Hepatocyte (in vitro differentiated cells): ENCODE data around the gene ZNF576.

Experiments
- EZH2 ChIP-seq: fragments of 200-600 bp; sonication (generic); IDR thresholded peaks from 2 replicates; pipeline ENCODE4 v1.6.1; 2016; ENCODE audit warnings: antibody characterized with exemption, mild to moderate bottlenecking, borderline replicate concordance
- TF ChIP-seq, protein P1 (sequence below): fragments of 200-600 bp; sonication (generic); IDR thresholded peaks from 2 replicates; pipeline ENCODE4 v1.5.1; 2016; ENCODE audit warnings: antibody characterized with exemption, mild to moderate bottlenecking; ENCODE audit not compliant: poor library complexity

- TF ChIP-seq, protein P1, sequence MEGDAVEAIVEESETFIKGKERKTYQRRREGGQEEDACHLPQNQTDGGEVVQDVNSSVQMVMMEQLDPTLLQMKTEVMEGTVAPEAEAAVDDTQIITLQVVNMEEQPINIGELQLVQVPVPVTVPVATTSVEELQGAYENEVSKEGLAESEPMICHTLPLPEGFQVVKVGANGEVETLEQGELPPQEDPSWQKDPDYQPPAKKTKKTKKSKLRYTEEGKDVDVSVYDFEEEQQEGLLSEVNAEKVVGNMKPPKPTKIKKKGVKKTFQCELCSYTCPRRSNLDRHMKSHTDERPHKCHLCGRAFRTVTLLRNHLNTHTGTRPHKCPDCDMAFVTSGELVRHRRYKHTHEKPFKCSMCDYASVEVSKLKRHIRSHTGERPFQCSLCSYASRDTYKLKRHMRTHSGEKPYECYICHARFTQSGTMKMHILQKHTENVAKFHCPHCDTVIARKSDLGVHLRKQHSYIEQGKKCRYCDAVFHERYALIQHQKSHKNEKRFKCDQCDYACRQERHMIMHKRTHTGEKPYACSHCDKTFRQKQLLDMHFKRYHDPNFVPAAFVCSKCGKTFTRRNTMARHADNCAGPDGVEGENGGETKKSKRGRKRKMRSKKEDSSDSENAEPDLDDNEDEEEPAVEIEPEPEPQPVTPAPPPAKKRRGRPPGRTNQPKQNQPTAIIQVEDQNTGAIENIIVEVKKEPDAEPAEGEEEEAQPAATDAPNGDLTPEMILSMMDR, result no peak
- no peak for TF ChIP-seq EZH2
Measured at GRCh38 chr19:43591904-43592772, 4.3 kb upstream of the ZNF576 start.
